SU-DHL-6 (cell line): ENCODE results near the gene PUM1.

Source experiments
- H2AFZ ChIP-seq: fragments of 200-600 bp; sonication (generic); 2 replicates; pipeline ENCODE4 v1.6.1; 2014; ENCODE audit warnings: low read depth, mild to moderate bottlenecking, moderate library complexity, mixed read lengths, antibody characterized with exemption, low read length; ENCODE audit not compliant: severe bottlenecking
- H3F3A ChIP-seq: fragments of 200-600 bp; shearing (Covaris generic); 2 replicates; pipeline ENCODE4 v1.6.0; 2016; ENCODE audit warnings: antibody characterized with exemption, mild to moderate bottlenecking; ENCODE audit not compliant: insufficient read depth
- H3K27ac ChIP-seq: fragments of 200-600 bp; sonication (generic); 2 replicates; pipeline ENCODE4 v1.5.1; 2016; ENCODE audit warnings: low read depth, mild to moderate bottlenecking, low read length, moderate library complexity, mixed read lengths
- H3K27me3 ChIP-seq: fragments of 200-600 bp; sonication (generic), shearing (Covaris generic); 2 replicates; pipeline ENCODE4 v1.6.0; 2014; ENCODE audit warnings: mild to moderate bottlenecking, low read length
- H3K36me3 ChIP-seq: fragments of 200-600 bp; sonication (generic); 2 replicates; pipeline ENCODE4 v1.6.1; 2014; ENCODE audit warnings: mild to moderate bottlenecking, low read length, mixed read lengths
- H3K4me2 ChIP-seq: fragments of 300-600, 200-600 bp; shearing (Covaris generic), sonication (generic); 2 replicates; pipeline ENCODE4 v1.6.0; 2014; ENCODE audit warnings: low read length, low read depth, mild to moderate bottlenecking; ENCODE audit not compliant: poor library complexity, severe bottlenecking
- H3K4me3 ChIP-seq: fragments of 200-600 bp; sonication (generic); 2 replicates; pipeline ENCODE4 v1.5.1; 2014; ENCODE audit warnings: antibody characterized with exemption, low read length, mild to moderate bottlenecking, mixed read lengths; ENCODE audit not compliant: insufficient read depth, poor library complexity, severe bottlenecking
- H3K79me2 ChIP-seq: fragments of 200-600 bp; sonication (generic); 2 replicates; pipeline ENCODE4 v1.6.1; 2014; ENCODE audit warnings: mild to moderate bottlenecking, low read length, moderate library complexity; ENCODE audit not compliant: insufficient read depth
- H3K9ac ChIP-seq: fragments of 200-600 bp; sonication (generic); 2 replicates; pipeline ENCODE4 v1.7.0; 2014; ENCODE audit warnings: mild to moderate bottlenecking, low read length
- H3K9me2 ChIP-seq: fragments of 200-600 bp; sonication (generic); replicated peaks from 2 replicates; pipeline ENCODE4 v1.6.1; 2014; ENCODE audit warnings: low read length; ENCODE audit not compliant: insufficient read depth
- H3K9me3 ChIP-seq: fragments of 200-600 bp; sonication (generic); 2 replicates; pipeline ENCODE4 v1.6.1; 2014; ENCODE audit warnings: low read length, mixed read lengths; ENCODE audit not compliant: insufficient read depth
- H4K20me1 ChIP-seq: fragments of 200-600 bp; sonication (generic); 2 replicates; pipeline ENCODE4 v1.6.1; 2014; ENCODE audit warnings: low read depth, mild to moderate bottlenecking, antibody characterized with exemption, low read length, moderate library complexity, mixed read lengths
- EZH2phosphoT487 ChIP-seq: fragments of 200-600 bp; sonication (generic), shearing (Covaris generic); conservative IDR thresholded peaks from 2 replicates; pipeline ENCODE4 v1.6.1; 2018; ENCODE audit warnings: mild to moderate bottlenecking, antibody characterized with exemption, low read length, moderate library complexity, mixed read lengths
- TF ChIP-seq, protein P1 (sequence below): fragments of 200-600 bp; sonication (generic); IDR thresholded peaks from one replicate; pipeline ENCODE4 v1.5.1; 2017; ENCODE audit warnings: antibody characterized with exemption, mild to moderate bottlenecking, low read length, moderate library complexity; ENCODE audit not compliant: insufficient read depth, poor library complexity, severe bottlenecking

The PUM1 gene

DNA sequence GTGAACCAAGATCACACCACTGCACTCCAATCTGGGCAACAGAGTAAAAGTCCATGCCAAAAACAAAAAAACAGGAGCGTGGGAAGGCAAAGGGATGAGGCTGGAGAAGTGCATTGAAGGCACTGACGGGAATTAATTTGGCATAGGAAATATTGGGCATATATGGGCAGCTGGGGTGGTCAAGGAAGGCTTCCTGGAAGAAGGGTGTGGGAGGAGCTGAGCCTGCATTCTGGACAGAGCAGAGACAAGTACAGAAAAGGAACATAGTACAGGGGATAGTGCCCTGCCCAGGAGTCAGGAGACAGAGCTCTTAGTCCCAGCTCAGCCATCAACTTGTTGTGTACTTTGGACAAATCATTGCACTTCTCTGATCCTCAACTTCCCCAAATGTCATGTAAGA is 168.6 kb downstream of the PUM1 start:
- H2AFZ ChIP-seq, result no peak overlapping the region
- H3F3A ChIP-seq, result no peaks in the 10 kb centered on the region
- H4K20me1 ChIP-seq, result no peaks in the 10 kb centered on the region
- no peak overlapping the region for H3K27ac ChIP-seq
- no peak for TF ChIP-seq EZH2phosphoT487
- TF ChIP-seq, protein P1, sequence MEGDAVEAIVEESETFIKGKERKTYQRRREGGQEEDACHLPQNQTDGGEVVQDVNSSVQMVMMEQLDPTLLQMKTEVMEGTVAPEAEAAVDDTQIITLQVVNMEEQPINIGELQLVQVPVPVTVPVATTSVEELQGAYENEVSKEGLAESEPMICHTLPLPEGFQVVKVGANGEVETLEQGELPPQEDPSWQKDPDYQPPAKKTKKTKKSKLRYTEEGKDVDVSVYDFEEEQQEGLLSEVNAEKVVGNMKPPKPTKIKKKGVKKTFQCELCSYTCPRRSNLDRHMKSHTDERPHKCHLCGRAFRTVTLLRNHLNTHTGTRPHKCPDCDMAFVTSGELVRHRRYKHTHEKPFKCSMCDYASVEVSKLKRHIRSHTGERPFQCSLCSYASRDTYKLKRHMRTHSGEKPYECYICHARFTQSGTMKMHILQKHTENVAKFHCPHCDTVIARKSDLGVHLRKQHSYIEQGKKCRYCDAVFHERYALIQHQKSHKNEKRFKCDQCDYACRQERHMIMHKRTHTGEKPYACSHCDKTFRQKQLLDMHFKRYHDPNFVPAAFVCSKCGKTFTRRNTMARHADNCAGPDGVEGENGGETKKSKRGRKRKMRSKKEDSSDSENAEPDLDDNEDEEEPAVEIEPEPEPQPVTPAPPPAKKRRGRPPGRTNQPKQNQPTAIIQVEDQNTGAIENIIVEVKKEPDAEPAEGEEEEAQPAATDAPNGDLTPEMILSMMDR, result no peak
- H3K9me3 ChIP-seq, result no peaks in the 10 kb centered on the region
- no peaks in the 10 kb centered on the region for H3K9me2 ChIP-seq
- no peak overlapping the region for H3K4me3 ChIP-seq
- no peaks in the 10 kb centered on the region for H3K36me3 ChIP-seq
- H3K27me3 ChIP-seq, result no peaks in the 10 kb centered on the region
- no peak overlapping the region for H3K4me2 ChIP-seq
- no peaks in the 10 kb centered on the region for H3K79me2 ChIP-seq
- H3K9ac ChIP-seq, result no peak overlapping the region

DNA sequence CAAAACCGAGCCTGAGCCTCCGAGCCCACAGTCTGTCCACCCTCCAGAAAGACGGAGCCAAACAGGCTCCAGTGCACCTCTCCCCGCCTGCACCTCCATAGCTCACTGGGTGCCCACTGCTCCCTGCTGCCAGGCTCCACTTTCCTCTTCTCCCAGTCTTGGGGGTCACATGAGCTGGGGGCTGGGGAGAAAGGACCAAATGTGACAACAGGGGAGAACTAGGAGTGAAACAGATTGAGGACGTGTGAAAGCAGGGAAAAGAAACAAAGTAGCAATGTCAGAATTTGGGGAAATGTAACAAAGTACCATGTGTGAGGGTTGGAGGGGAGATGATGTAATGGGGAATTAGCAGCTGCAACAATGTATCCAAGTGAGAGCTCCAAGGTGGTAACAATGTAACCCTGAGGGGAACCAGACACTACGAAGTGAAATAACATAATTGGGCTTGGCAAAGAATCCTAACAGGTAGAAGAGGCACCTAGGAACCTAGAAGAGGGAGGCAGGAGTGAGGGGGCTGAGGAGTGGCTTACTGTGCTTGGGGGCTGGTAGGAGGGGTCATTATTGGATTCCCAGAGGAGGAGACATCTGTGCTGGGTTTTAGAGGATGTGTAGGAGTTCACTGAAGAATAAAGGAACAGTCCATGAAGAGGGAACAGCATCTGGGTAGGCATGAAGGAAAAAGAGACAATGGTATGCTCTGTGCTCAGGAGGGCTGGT is 169.4 kb downstream of the PUM1 start:
- no peaks in the 10 kb centered on the region for H3F3A ChIP-seq
- H2AFZ ChIP-seq, result no peak overlapping the region
- TF ChIP-seq EZH2phosphoT487, result no peak
- TF ChIP-seq, protein P1, result no peak
- H3K9me3 ChIP-seq, result no peaks in the 10 kb centered on the region
- H3K4me3 ChIP-seq, result no peak overlapping the region
- no peaks in the 10 kb centered on the region for H4K20me1 ChIP-seq
- H3K4me2 ChIP-seq, result no peak overlapping the region
- H3K27me3 ChIP-seq, result no peaks in the 10 kb centered on the region
- H3K9me2 ChIP-seq, result no peaks in the 10 kb centered on the region
- H3K36me3 ChIP-seq, result no peaks in the 10 kb centered on the region
- H3K9ac ChIP-seq, result no peak overlapping the region
- H3K79me2 ChIP-seq, result no peaks in the 10 kb centered on the region
- no peak overlapping the region for H3K27ac ChIP-seq

DNA sequence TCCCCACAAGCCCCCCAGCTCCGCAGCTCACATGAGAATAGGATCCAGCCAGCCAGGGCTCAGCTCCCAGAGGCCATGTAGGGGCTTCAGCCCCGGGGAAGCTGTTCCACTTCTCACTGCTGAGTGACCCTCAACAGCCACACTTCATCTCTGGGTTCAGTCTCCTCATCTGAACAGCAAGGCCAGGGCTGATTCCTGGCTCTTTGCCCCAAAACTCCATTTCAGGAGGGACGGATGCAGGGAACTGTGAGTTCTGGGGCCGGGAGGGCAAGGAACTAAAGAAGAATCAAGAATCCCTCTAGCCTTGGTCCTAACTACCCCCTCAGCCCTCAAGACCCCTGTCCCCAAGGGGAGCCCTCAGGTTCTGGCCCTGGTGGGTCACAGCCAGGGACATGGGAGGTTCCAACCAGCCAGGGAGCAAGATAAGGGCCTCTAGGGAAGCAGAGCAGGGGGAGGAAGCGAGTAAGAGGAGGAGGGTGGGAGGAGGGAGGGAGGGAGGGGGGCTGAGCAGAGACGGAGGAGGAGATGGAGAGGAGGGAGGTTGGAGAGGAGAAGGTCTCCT is 170.1 kb downstream of the PUM1 start:
- H3K9me2 ChIP-seq, result no peaks in the 10 kb centered on the region
- H4K20me1 ChIP-seq, result no peaks in the 10 kb centered on the region
- H3K79me2 ChIP-seq, result no peaks in the 10 kb centered on the region
- no peak overlapping the region for H3K4me3 ChIP-seq
- H2AFZ ChIP-seq, result no peak overlapping the region
- H3K27me3 ChIP-seq, result no peaks in the 10 kb centered on the region
- H3K36me3 ChIP-seq, result no peaks in the 10 kb centered on the region
- no peaks in the 10 kb centered on the region for H3F3A ChIP-seq
- no peak overlapping the region for H3K4me2 ChIP-seq
- no peaks in the 10 kb centered on the region for H3K9me3 ChIP-seq
- TF ChIP-seq EZH2phosphoT487, result no peak
- TF ChIP-seq, protein P1, result no peak
- H3K9ac ChIP-seq, result no peak overlapping the region
- H3K27ac ChIP-seq, result no peak overlapping the region
